SK-N-SH (cell line): ENCODE measurements around the gene CTSH. TPM values are rescaled to one million over a fixed set of nuclear protein-coding genes. Genes with fewer than 3 reads are reported as not detected.

Experiments used
- CTCF ChIA-PET: fragments of 300-600, 350-600 bp; formaldehyde crosslinking; extraction: SDS; loops from one replicate; lab custom pipeline; 2021; lab: Yijun Ruan, JAX
- POLR2A ChIA-PET: fragments of 350-600 bp; sonication (Branson Sonifier 250); formaldehyde crosslinking; extraction: SDS; loops from one replicate; lab custom pipeline; 2020; ENCODE audit warnings: antibody characterized with exemption, inconsistent platforms; lab: Yijun Ruan, JAX
- DNase-seq: peaks from one replicate; pipeline ENCODE4 v3.0.0; 2012
- H2AFZ ChIP-seq: fragments of 200-600 bp; sonication (generic); 2 replicates; pipeline ENCODE4 v1.8.1; 2016; ENCODE audit warnings: antibody characterized with exemption, mild to moderate bottlenecking, low read depth
- H3F3A ChIP-seq: fragments of 200-600 bp; sonication (generic); replicated peaks from 2 replicates; pipeline ENCODE3; 2016; ENCODE audit warnings: antibody characterized with exemption, mild to moderate bottlenecking; ENCODE audit not compliant: insufficient read depth
- H3K27ac ChIP-seq, 2 experiments: fragments of 200-500 bp in 1 of 2; fragments of 200-600 bp in 1 of 2; sonication (Bioruptor generic) in 1 of 2; sonication (generic), shearing (Covaris generic) in 1 of 2; 2 replicates each; pipeline versions ENCODE4 v1.5.1 to v1.6.1; 2014 to 2016; ENCODE audit warnings: low read depth in 2 of 2, inconsistent platforms in 1 of 2, low read length in 1 of 2, mild to moderate bottlenecking in 1 of 2, mixed read lengths in 1 of 2
- H3K27me3 ChIP-seq: fragments of 200-600 bp; sonication (generic), shearing (Covaris generic); 2 replicates; pipeline ENCODE4 v1.6.1; 2016; ENCODE audit warnings: mixed run types; ENCODE audit not compliant: insufficient read depth
- H3K36me3 ChIP-seq, 2 experiments: fragments of 200-500 bp in 1 of 2; fragments of 200-600 bp in 1 of 2; sonication (Bioruptor generic) in 1 of 2; sonication (generic) in 1 of 2; replicated peaks in 1 of 2; 2 replicates each; pipeline versions ENCODE3 to v1.5.1; 2014 to 2016; ENCODE audit warnings: low read length in 1 of 2, mild to moderate bottlenecking in 1 of 2; ENCODE audit not compliant: insufficient read depth in 2 of 2, control insufficient read depth in 1 of 2
- H3K4me1 ChIP-seq, 2 experiments: fragments of 200-500 bp in 1 of 2; fragments of 200-600 bp in 1 of 2; sonication (Bioruptor generic) in 1 of 2; sonication (generic), shearing (Covaris generic) in 1 of 2; 2 replicates each; pipeline versions ENCODE4 v1.5.1 to v1.6.1; 2014 to 2016; ENCODE audit warnings: low read depth in 1 of 2, low read length in 1 of 2, mixed run types in 1 of 2; ENCODE audit not compliant: insufficient read depth in 2 of 2, control insufficient read depth in 1 of 2
- H3K4me2 ChIP-seq: fragments of 200-600 bp; sonication (generic), shearing (Covaris generic); 2 replicates; pipeline ENCODE4 v1.6.1; 2017; ENCODE audit warnings: mixed run types
- H3K4me3 ChIP-seq, 2 experiments: fragments of 200-500 bp in 1 of 2; fragments of 200-600 bp in 1 of 2; sonication (Bioruptor generic) in 1 of 2; sonication (generic), shearing (Covaris generic) in 1 of 2; 2 replicates each; pipeline versions ENCODE4 v1.5.1 to v1.8.1; 2014 to 2016; ENCODE audit warnings: low read depth in 2 of 2, inconsistent platforms in 1 of 2, low read length in 1 of 2, mild to moderate bottlenecking in 1 of 2, mixed read lengths in 1 of 2, moderate library complexity in 1 of 2
- H3K79me2 ChIP-seq: fragments of 200-600 bp; sonication (generic); 2 replicates; pipeline ENCODE4 v1.8.1; 2017; ENCODE audit warnings: mild to moderate bottlenecking; ENCODE audit not compliant: insufficient read depth
- H3K9ac ChIP-seq: fragments of 200-600 bp; sonication (generic); 2 replicates; pipeline ENCODE4 v1.6.1; 2017; ENCODE audit warnings: mixed run types
- H3K9me2 ChIP-seq: fragments of 200-600 bp; sonication (generic); 2 replicates; pipeline ENCODE4 v1.6.1; 2017; ENCODE audit warnings: mixed run types
- H3K9me3 ChIP-seq: fragments of 200-600 bp; sonication (generic); 2 replicates; pipeline ENCODE4 v1.6.1; 2017; ENCODE audit warnings: mixed run types, mild to moderate bottlenecking, moderate library complexity
- H4K20me1 ChIP-seq: fragments of 200-600 bp; sonication (generic); 2 replicates; pipeline ENCODE4 v1.6.1; 2017; ENCODE audit warnings: mild to moderate bottlenecking, mixed run types; ENCODE audit not compliant: insufficient read depth
- CTCF ChIP-seq: fragments of 200-600 bp; sonication (generic); IDR thresholded peaks from 2 replicates; pipeline ENCODE4 v1.6.1; 2017; ENCODE audit warnings: antibody characterized with exemption, mild to moderate bottlenecking, moderate library complexity
- EP300 ChIP-seq, 2 experiments: IDR thresholded peaks; 2 replicates each; pipeline versions ENCODE4 v1.4.0 to v1.6.1; 2012; ENCODE audit warnings: borderline replicate concordance in 1 of 2, low read depth in 1 of 2, low read length in 1 of 2
- FOSL2 ChIP-seq: IDR thresholded peaks from 2 replicates; pipeline ENCODE4 v1.4.0; 2012; ENCODE audit warnings: low read depth, mild to moderate bottlenecking, moderate library complexity, borderline replicate concordance
- FOXJ3 ChIP-seq: sonication (generic); formaldehyde crosslinking; IDR thresholded peaks from 2 replicates; pipeline ENCODE4 v1.5.1; 2020; ENCODE audit warnings: mild to moderate bottlenecking, missing genetic modification reagents
- GABPA ChIP-seq: IDR thresholded peaks from 2 replicates; pipeline ENCODE4 v1.4.0; 2012; ENCODE audit warnings: low read depth, mild to moderate bottlenecking
- GATA2 ChIP-seq: sonication (generic); formaldehyde crosslinking; IDR thresholded peaks from 2 replicates; pipeline ENCODE4 v1.5.0; 2020; ENCODE audit warnings: mild to moderate bottlenecking, missing genetic modification reagents
- MEF2A ChIP-seq: IDR thresholded peaks from 2 replicates; pipeline ENCODE4 v1.4.0; 2012; ENCODE audit warnings: low read depth, borderline replicate concordance
- MXI1 ChIP-seq: IDR thresholded peaks from 2 replicates; pipeline ENCODE4 v1.6.1; 2012; ENCODE audit warnings: mild to moderate bottlenecking, low read depth, low read length, improper control_type of control experiment
- NFIC ChIP-seq: IDR thresholded peaks from 2 replicates; pipeline ENCODE4 v1.4.0; 2012; ENCODE audit warnings: borderline replicate concordance
- NRF1 ChIP-seq: IDR thresholded peaks from 2 replicates; pipeline ENCODE4 v1.6.1; 2012; ENCODE audit warnings: low read depth, mild to moderate bottlenecking, low read length
- POLR2AphosphoS5 ChIP-seq: IDR thresholded peaks from 2 replicates; pipeline ENCODE4 v1.6.1; 2012; ENCODE audit warnings: low read depth, low read length
- RAD21 ChIP-seq: IDR thresholded peaks from 2 replicates; pipeline ENCODE4 v1.6.1; 2012; ENCODE audit warnings: mild to moderate bottlenecking, low read length
- RFX5 ChIP-seq: IDR thresholded peaks from 2 replicates; pipeline ENCODE4 v1.6.1; 2012; ENCODE audit warnings: mild to moderate bottlenecking, improper control_type of control experiment, low read length
- SIN3A ChIP-seq: IDR thresholded peaks from 2 replicates; pipeline ENCODE4 v1.6.1; 2012; ENCODE audit warnings: low read depth, mild to moderate bottlenecking, low read length, moderate library complexity, borderline replicate concordance
- SMC3 ChIP-seq: IDR thresholded peaks from 2 replicates; pipeline ENCODE4 v1.6.1; 2012; ENCODE audit warnings: low read depth, low read length, improper control_type of control experiment
- TAF1 ChIP-seq: IDR thresholded peaks from 2 replicates; pipeline ENCODE4 v1.6.1; 2012; ENCODE audit warnings: low read depth, mild to moderate bottlenecking, low read length, moderate library complexity, borderline replicate concordance
- TCF12 ChIP-seq: IDR thresholded peaks from 2 replicates; pipeline ENCODE4 v1.4.0; 2012
- USF2 ChIP-seq: fragments of 150-350 bp; IDR thresholded peaks from 2 replicates; pipeline ENCODE4 v1.6.1; 2017; ENCODE audit warnings: antibody characterized with exemption, low read length, low read depth, borderline replicate concordance
- YY1 ChIP-seq: IDR thresholded peaks from 2 replicates; pipeline ENCODE4 v1.4.0; 2012; ENCODE audit warnings: low read depth, mild to moderate bottlenecking
- WGBS: methylation state at CpG from one replicate; pipeline ENCODE4 v1.1.6; 2017; ENCODE audit warnings: low lambda C conversion rate; 5-methylcytosine and 5-hydroxymethylcytosine counted together
- polyA plus RNA-seq, 3 experiments: library from polyadenylated mRNA; depleted of rRNA; stranded (reverse); fragments of >200 nt; gene quantifications; 2 replicates each; pipeline ENCODE4 v1.2.3, GENCODE V29; 2012
- TF ChIP-seq, protein P1 (sequence below): IDR thresholded peaks from 2 replicates; pipeline ENCODE4 v1.4.0; 2012; ENCODE audit warnings: low read depth, borderline replicate concordance
- TF ChIP-seq, protein P2 (sequence below): IDR thresholded peaks from 2 replicates; pipeline ENCODE4 v1.4.0; 2012; ENCODE audit warnings: low read depth, borderline replicate concordance

The CTSH gene
- polyA plus RNA-seq, 1 of the 3 experiments (the other 2 are of a cell fraction): 22.7 TPM

DNA sequence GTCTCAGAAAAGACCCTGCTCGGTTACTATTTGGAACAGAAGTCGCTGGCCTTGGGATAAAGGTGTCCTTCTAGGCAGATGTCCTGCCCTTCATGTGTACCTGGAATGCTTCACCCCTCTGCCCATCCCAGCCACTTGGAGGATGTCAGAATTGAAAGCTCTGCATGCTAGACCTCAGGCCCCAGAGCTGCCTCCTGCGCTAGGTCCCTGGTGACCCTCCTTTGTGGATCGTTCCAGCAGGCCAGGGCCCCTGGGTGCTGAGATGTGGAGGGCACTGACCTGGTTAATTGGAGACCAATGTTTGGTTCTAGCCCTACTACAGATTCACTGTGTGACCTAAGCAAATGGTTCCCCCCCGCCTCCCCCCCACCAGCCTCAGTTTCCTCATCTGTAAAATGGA lies 2.7 kb upstream of the CTSH start:
- CTCF ChIA-PET: interaction anchor here (1.0 to 1.2 kb wide), 2 partner anchors 20 to 37 kb away, joined by 3 read pairs; no protein-coding TSS in a partner anchor
- no peaks in the 10 kb centered on the region for H4K20me1 ChIP-seq

DNA sequence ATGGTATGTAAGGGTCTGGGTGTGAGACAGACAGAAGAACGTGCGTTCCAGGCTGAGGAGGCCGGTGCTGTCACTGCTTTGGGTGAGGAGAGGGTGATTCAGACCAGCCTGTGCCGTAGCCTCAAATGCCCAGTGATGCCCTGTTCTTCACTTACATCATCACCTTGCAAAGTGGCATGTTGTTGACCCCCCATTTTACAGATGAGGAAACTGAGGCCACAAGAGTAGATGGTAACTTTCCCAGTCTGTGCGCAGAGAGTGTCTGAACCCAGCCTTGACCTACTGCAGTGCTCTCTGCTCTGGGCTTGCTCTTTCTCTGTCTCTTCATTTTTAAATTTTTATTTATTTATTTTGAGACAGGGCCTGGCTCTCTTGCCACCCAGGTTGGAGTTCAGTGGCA lies 1.6 kb upstream of the CTSH start:
- ChIA-PET CTCF (interaction anchor here (1.2 kb wide), 1 partner anchor 36 kb away, joined by 3 read pairs; no protein-coding TSS in a partner anchor), POLR2A (interaction anchor here (0.8 kb wide), 1 partner anchor 816 kb away, joined by 6 read pairs; no protein-coding TSS in a partner anchor)
- Histone ChIP-seq H3K79me2 (no peaks in the 10 kb centered on the region), H3K9me3 (no peaks in the 10 kb centered on the region), H3F3A (no peaks in the 10 kb centered on the region), H3K9me2 (no peaks in the 10 kb centered on the region), H4K20me1 (no peaks in the 10 kb centered on the region), H3K4me2 (no peak overlapping the region), H3K4me1 (peaks cover 0 to 11% of the 10 kb centered on the region in 2 experiments; a peak in 1 of 4 replicates), H3K27me3 (no peaks in the 10 kb centered on the region), H3K36me3 (no peaks in the 10 kb centered on the region), H3K4me3 (no peak overlapping the region), H3K27ac (no peak overlapping the region), H3K9ac (no peak overlapping the region), H2AFZ (no peak overlapping the region)
- TF ChIP-seq, protein P1, sequence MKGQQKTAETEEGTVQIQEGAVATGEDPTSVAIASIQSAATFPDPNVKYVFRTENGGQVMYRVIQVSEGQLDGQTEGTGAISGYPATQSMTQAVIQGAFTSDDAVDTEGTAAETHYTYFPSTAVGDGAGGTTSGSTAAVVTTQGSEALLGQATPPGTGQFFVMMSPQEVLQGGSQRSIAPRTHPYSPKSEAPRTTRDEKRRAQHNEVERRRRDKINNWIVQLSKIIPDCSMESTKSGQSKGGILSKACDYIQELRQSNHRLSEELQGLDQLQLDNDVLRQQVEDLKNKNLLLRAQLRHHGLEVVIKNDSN: no peak
- TF ChIP-seq YY1 (no peak), SIN3A (no peak), RFX5 (no peak), GABPA (no peak), GATA2 (no peak), CTCF (no peak), RAD21 (no peak), FOXJ3 (CRISPR knock-in tag) (no peak), TAF1 (no peak), USF2 (no peak), NFIC (no peak), POLR2AphosphoS5 (no peak), TCF12 (no peak), MEF2A (no peak), FOSL2 (no peak)
- TF ChIP-seq, protein P2, sequence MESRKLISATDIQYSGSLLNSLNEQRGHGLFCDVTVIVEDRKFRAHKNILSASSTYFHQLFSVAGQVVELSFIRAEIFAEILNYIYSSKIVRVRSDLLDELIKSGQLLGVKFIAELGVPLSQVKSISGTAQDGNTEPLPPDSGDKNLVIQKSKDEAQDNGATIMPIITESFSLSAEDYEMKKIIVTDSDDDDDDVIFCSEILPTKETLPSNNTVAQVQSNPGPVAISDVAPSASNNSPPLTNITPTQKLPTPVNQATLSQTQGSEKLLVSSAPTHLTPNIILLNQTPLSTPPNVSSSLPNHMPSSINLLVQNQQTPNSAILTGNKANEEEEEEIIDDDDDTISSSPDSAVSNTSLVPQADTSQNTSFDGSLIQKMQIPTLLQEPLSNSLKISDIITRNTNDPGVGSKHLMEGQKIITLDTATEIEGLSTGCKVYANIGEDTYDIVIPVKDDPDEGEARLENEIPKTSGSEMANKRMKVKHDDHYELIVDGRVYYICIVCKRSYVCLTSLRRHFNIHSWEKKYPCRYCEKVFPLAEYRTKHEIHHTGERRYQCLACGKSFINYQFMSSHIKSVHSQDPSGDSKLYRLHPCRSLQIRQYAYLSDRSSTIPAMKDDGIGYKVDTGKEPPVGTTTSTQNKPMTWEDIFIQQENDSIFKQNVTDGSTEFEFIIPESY: no peak
- WGBS: 93% methylated on average over 5 of the region's 5 CpGs
- DNase-seq: no peak

More for the DNA sequence above, 2.7 kb upstream of the CTSH start:
- Histone ChIP-seq H3K4me1 (peaks cover 0 to 11% of the 10 kb centered on the region in 2 experiments; a peak in 1 of 4 replicates), H3K9me3 (no peaks in the 10 kb centered on the region), H3K4me2 (no peak overlapping the region), H3K4me3 (no peak overlapping the region), H3F3A (no peaks in the 10 kb centered on the region), H3K79me2 (no peaks in the 10 kb centered on the region), H3K36me3 (no peaks in the 10 kb centered on the region), H3K9me2 (no peaks in the 10 kb centered on the region), H2AFZ (no peak overlapping the region), H3K27ac (no peak overlapping the region), H3K27me3 (no peaks in the 10 kb centered on the region), H3K9ac (no peak overlapping the region)
- no peak for TF ChIP-seq SIN3A
- no peak for TF ChIP-seq NRF1
- no peak for TF ChIP-seq EP300 (IDR thresholded peaks at IDR 0.05; ENCODE audit: borderline replicate concordance in 1 of 2, low read depth in 1 of 2, low read length in 1 of 2)
- TF ChIP-seq POLR2AphosphoS5: no peak
- TF ChIP-seq, protein P1: no peak
- TF ChIP-seq MXI1: no peak
- no peak for TF ChIP-seq RAD21
- TF ChIP-seq GATA2: no peak
- no peak for TF ChIP-seq GABPA
- TF ChIP-seq TCF12: no peak
- TF ChIP-seq SMC3: no peak
- DNase-seq: no peak
- POLR2A ChIA-PET: no interaction called here
- WGBS: 73% methylated on average over 3 of the region's 5 CpGs
